ENCODE data around the gene TNS1.

- TF ChIP-seq GABPA (IDR thresholded peaks at IDR 0.05; ENCODE audit: low read depth) (no peak), CTCF (IDR thresholded peaks at IDR 0.05; ENCODE audit: insufficient read depth, low read length) (no peak), POLR2AphosphoS5 (IDR thresholded peaks at IDR 0.05; ENCODE audit: low read depth) (no peak)
Measured at GRCh38 chr2:217877866-217878265, 124.9 kb downstream of the TNS1 start.
